NCI-H187 treated with DMSO at 0.1 percent for 48 hours (cell line): ENCODE results near the gene IP6K3.

Experiments used
- DNase-seq: peaks from one replicate; lab custom pipeline; 2025; lab: John Stamatoyannopoulos, UW

IP6K3 gene

DNA sequence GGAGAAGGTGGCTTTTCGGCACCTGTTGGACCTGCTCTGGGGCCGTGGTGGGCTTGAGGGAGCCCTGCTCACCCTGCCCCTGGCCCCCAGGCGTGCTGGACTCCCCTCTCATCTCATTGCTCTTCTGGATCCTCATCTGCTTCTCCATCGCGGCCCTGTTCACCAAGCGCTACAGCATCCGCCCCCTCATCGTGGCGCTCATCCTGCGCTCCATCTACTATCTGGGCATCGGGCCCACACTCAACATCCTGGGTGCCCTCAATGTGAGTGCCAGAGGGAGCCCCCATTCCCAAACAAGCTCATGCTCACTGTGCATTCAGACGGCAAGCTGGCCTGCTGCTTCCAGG is 57.6 kb downstream of the IP6K3 start:
- no peak for DNase-seq

DNA sequence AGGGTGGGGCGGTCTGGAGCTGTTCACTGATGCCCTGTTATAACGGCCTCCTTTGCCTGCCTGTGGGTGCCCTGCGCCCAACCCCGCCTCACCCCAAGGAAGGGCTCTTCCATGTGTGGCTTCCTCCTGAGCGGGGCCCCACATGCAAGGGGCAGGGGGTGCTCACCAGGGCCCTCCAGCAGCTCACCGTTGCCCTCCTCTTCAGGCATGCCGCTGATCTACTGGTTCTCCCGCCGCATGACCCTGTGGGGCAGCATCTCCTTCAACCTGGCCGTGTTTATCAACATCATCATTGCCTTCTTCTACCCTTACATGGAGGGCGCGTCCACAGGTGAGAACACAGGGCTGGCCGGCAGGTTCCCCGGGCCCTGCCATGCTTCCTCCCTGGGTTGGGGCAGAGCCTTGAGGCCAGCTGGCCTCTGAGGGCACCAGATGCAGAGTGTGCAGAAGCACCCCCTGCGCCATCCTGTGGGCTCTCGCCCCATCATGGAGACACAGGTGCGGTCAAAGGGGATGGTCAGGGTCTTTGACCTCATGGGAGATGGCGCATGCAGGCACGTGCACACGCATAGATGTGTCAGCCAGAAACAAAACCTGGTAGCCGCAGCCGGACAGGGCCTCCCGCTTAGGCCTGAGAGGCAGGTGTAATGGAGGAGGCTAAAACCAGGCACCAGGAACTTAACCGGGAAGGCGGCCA is 58.1 kb downstream of the IP6K3 start:
- DNase-seq = no peak

DNA sequence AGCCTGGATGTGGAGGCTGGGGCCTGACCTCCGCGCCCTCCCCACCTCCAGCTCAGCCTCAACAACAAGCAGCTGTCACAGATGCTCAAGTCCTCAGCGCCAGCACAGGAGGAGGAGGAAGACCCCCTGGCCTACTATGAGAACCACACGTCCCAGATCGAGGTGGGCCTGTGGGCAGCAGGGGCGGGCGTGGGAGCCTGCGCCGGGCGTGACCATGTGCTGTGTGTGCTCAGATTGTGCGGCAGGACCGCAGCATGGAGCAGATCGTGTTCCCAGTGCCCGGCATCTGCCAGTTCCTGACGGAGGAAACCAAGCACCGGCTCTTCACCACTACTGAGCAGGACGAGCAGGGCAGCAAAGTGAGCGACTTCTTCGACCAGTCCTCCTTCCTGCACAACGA is 58.7 kb downstream of the IP6K3 start:
- DNase-seq = no peak

DNA sequence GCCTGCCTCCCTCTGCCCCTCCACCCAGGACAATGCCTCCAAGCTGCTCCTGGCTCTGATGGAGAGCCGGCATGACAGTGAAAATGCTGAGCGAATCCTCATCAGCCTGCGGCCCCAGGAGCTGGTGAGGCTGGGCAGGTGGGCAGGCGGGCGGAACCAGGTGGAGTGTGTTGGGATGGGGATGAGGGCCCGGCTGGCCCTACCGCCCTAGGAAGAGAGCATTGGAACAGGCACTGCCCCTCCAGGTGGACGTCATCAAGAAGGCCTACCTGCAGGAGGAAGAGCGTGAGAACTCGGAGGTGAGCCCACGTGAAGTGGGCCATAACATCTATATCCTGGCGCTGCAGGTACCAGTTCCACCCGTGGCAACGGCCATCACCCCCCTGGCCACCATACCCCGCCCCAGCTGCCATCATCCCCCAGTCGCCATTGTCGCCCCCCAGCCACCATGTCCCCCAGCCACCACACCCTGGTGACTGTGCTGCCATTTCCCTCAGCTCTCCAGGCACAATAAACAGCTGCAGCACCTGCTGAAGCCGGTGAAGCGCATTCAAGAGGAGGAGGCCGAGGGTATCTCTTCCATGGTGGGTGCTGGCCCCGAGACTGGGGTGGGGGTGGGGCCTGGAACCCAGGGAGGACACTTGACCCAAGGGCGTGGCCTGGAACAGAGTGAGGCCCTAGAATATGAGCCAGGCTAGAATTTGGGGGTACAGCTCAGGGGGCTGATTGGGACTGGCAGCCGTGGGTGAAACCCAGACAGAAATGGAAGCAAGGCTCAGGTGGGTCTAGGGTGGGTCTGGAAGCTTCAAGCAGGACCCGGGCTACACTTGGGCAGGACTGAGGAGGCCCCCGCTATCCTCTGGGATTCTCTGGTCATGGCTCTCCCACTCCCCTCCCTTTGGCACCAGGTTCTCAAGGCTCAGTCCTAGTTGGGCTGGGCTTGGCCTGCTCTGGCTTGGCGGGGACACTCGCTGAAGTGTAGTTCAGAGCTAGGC is 59.4 kb downstream of the IP6K3 start:
- no peak for DNase-seq

DNA sequence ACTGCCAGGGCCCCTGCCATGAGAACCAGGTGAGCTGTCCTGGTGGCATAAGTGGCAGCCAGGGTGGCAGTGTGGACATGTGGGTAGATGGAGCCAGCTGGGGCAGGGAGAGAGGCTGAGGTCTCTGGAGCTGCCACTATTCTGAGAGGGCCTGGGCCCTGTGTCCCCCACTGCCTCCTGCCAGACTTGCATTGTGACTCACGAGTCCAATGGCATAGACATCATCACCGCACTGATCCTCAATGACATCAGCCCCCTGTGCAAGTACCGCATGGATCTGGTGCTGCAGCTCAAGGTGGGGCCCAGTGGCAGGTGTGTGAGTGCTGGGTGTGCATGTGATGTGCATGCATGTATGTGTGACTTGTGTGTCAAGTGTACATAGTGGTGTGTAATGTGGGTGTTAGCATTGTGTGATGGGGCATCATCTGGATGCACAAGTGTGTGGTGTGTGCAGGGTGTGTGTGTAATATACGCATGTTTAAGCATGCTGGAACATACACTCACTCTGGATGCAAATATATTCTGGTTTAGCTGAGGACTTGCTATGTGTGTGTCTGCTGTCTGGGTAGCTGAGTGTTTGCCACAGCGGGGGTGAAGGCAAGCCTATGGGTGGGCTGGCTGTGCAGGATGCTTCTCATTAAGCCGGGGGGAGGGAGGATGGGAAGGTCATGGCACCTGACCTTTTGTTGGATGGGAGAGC is 60.3 kb downstream of the IP6K3 start:
- no peak for DNase-seq

DNA sequence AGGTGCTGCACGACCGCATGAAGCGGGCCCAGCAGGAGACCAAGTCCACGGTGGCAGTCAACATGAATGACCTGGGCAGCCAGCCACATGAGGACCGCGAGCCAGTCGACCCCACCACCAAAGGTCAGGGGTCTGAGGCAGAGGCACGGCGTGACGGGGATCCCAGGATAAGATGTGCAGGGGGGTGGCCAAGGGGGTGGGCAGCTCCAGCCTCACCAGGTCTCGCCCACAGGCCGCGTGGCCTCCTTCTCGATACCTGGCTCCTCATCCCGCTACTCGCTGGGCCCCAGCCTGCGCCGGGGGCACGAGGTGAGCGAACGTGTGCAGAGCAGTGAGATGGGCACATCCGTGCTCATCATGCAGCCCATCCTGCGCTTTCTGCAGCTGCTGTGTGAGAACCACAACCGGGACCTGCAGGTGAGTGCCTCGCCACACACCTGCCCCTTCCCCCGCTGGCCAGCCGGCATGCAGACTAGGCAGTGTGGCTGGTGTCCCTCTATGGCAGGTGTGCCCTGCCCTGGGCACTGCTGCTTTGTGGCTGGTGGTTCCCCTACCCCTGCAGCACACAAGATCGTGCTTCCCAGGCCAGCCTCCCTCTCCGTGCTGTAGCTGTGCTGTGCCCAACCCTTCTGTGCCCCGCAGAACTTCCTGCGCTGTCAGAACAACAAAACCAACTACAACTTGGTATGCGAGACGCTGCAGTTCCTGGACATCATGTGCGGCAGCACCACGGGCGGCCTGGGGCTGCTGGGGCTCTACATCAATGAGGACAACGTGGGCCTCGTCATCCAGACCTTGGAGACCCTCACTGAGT is 61.1 kb downstream of the IP6K3 start:
- DNase-seq = no peak

DNA sequence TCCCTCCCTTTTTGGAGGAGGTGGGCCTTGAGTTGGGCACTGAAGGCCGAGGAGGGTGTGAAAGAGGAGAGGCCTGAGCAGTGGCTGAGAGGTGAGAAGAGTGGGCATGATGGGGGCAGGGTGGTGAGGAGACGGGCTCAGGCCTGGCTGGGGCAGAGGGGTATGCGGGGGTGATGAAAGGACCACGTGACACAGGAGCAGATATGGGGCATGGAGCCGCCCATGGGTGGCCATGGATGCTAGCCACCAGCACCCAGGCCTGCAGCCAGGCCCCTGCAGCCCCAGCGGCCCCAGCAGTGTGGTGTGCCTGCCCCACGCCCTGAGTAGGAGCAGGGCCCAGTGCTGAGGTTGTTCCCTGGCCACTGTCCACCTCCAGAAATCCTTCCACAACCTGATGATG is 61.7 kb downstream of the IP6K3 start:
- no peak for DNase-seq

DNA sequence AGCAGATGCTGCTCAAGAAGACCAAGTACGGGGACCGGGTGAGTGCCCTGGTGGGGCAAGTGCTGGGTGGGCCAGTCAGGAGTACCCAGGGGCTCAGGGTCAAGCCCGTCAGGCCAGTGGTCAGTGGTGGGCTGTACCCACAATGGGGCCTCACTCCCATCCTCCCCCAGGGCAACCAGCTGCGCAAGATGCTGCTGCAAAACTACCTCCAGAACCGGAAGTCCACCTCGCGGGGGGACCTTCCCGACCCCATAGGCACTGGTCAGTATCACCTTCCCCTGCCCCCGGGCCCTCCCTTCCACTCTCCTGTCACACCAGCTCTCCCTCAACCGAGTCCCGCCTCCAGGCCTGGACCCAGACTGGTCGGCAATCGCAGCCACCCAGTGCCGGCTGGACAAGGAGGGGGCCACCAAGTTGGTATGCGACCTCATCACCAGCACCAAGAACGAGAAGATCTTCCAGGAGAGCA is 62.2 kb downstream of the IP6K3 start:
- DNase-seq = no peak

DNA sequence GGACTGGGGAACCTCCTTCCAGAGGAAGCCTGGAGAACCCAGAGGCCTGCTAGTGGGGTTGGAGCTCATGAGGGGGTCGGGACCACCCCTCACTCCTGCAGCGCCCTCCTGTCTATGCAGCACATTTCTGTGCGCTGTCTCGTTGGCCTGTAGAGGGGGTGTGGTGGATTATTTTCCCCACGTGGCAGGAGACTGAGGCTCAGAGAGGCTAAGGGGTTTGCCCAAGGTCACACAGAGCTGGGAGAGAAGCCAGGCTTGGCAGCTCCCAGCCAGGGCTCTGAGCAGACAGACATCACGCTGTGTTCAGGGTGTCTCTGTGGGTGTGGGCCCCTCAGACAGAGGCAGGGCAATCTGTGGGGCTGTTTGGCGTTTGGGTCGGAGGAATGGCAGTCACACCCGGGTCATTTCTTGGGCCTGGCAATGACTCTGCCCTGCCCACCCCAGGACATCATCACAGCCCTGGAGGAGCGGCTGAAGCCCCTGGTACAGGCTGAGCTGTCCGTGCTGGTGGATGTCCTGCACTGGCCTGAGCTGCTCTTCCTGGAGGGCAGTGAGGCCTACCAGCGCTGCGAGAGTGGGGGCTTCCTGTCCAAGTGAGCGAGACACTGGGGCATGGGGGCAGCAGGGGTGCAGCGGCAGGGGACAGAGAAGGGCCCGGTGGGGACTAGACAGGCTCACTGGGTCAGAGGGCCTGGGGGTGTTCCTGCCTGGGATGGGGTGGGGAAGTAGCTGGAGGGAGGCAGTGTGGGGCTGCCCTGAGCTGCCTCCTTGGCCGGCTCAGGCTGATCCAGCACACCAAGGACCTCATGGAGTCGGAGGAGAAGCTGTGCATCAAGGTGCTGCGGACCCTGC is 62.9 kb downstream of the IP6K3 start:
- no peak for DNase-seq

DNA sequence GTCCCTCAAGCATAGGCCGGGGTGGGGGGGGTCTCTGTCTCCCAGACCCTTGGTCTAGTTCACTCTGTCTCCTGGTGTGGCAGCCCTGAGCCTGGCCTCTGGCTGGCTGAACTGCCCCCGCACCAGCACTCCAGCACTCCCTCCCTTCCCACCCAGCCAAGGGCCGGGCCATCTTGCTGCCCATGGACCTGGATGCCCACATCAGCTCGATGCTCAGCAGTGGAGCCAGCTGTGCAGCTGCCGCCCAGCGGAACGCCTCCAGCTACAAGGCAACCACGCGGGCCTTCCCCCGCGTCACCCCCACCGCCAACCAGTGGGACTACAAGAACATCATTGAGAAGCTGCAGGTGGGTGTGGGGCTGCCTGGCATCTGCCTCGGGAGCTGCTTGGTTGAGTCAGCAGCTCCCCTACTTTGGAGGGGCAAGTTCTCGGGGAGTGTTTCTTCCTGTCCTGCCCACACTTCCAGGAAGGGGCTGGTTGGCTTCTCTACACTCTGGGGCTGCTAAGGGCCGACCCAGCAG is 63.6 kb downstream of the IP6K3 start:
- no peak for DNase-seq

DNA sequence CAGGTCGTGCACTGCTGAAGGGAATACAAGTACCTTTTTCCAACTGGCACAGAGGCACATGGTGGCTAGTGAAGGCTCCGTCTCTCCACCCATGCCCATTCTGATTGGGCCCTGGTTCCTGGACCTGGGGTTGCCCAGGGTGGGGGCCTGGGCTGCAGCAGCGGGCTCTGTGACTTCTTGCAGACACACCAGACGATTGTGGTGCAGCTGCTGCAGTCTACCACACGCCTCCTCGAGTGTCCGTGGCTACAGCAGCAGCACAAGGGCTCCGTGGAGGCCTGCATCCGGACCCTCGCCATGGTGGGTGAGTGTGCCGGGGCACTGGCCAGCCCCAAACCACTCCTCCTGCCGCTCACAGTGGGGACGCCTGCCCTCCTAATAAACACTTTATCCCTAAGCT is 64.4 kb downstream of the IP6K3 start:
- DNase-seq = no peak

DNA sequence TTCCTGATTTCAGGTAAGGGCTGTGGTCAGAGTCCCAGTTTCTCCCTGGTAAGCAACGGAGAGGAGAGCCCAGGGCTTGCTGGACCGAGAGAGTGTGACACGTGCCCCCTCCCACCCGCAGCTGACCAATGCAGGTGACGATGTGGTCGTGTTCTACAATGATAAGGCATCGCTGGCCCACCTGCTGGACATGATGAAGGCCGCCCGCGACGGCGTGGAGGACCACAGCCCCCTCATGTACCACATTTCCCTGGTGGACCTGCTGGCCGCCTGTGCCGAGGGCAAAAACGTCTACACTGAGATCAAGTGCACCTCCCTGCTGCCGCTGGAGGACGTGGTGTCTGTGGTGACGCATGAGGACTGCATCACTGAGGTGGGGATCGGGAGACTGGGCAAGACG is 66.9 kb downstream of the IP6K3 start:
- DNase-seq = no peak

DNA sequence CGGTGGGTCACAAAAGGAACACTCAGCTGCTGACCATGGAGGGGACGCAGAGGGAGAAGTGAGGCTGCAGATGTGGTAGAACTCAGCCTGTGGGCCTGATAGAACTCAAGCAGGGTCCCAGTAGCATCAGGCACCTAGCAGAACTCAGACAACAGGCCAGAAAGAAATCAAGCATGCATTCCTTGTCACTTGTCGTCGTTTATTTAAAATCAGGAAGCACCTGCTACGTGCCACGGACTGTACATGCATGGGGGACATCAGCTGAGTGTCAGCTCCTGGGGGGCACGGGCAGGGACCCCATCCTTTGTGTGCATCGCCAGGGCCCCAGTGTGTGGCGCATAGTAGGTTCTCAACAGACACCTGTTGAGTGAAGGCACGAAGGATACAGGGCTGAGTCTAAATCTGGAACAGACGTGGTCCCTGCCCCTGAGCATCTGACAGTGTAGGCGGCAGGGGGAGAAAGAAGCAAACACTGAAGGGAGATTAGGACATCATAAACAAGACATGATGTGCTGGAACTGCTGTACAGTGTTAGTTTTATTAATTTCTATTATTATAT is 67.7 kb downstream of the IP6K3 start:
- DNase-seq = no peak

DNA sequence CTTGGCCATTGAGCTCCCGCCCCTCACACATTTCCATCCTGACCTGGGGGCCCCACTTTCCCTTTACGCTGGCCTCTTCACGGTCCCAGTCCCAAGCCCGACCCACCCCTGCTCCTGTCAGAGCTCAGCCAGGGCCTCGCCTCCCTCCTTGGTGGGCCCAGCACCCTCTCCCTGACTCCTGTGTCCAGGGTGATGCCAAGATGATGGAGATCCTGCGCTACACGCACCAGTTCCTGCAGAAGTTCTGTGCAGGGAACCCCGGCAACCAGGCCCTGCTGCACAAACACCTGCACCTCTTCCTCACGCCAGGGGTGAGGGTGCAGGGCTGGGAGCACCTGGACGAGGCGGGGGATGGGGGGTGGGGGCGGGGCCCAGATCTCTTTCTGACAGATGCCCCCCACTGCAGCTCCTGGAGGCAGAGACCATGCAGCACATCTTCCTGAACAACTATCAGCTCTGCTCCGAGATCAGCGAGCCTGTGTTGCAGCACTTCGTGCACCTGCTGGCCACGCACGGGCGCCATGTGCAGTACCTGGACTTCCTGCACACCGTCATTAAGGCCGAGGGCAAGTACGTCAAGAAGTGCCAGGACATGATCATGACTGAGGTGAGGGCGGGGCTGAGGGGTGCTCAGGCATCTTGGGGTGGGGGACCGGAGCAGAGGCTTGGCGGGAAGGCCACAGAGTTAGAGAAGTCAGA is 68.3 kb downstream of the IP6K3 start:
- DNase-seq = no peak

DNA sequence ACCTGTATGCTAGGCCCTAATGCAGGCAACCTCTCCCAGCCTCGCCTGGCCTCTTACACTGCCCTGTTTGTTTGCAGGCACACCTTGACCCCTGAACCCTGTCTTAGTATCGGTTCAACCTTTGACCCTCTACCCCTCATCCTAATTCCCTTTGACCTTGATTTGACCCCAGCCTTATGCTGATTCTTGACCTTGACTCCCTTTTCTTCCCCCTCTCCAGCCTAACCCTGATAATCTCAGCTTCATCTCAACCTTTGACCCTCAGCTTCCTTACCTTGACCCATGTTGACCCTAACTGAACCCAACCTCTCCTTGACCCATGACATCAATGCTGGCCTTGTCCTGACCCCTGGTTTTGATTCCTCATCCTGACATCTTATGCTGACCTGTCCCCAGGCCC is 69.0 kb downstream of the IP6K3 start:
- DNase-seq = no peak

DNA sequence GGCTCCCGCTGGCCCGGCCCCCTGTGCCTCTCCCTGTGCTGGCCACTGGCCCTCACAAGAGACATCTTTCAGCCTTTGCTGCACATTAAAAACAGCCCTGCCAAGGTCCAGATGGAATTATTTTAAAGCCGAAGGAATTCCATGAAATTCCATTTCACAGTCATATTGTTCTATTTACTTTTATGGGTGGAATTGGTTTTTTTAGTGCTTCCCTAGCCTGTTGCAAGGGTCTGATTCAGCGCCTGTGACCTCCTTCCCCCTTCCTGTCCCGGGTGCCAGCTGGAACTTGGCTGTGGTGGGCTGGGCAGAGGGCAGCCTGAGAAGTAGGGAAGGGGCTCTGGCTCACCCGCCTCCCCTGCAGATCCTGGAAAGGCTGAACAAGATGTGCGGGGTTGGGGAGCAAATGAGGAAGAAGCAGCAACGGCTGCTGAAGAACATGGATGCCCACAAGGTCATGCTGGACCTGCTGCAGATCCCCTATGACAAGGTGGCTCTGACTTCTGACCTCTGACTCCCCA is 69.5 kb downstream of the IP6K3 start:
- DNase-seq = no peak

DNA sequence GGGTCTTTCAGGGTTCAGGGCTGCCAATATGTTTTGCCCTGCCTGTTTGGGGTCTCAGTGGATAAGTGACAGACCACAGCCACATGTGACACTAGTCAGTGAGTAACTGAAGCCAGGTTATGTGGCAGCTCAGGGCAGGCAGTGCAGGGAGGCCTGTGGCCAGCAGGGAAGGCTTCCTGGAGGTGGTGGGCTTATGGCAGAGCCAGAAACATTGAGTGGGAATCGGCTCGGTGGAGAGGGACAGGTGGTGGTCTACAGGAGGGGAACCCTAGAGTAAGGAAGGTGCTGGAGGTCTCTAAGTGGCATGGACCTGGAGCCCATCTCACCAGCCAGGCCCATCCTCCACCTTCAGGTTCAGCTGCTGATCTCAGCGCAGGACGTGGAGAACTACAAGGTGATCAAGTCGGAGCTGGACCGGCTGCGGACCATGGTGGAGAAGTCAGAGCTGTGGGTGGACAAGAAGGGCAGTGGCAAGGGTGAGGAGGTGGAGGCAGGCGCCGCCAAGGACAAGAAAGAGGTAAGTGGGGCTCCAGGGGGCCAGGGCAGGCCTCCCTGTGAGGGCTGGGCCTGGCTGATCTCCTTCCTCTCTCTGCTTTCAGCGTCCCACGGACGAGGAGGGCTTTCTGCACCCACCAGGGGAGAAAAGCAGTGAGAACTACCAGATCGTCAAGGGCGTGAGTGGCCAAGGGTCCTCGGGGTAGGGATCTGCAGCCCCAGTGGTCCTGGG is 70.1 kb downstream of the IP6K3 start:
- no peak for DNase-seq

DNA sequence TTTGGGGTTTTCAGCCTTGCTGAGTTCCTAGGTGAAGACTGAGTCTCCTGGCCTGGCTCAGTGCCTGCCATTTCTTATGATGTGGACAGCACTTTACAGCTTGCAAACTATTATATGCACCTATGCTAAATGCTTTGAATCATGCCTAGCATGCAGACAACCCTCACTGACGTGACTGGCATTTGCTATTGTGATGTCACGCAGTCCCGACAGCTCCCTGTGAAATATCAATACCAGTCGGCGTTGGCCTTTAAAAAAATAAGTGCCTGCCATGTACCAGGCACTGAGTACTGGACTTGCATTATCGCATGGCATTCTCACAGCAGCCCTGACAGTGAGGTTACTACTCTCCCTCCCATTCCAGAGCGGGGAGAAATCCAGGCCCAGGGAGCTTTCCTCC is 70.7 kb downstream of the IP6K3 start:
- DNase-seq = no peak

DNA sequence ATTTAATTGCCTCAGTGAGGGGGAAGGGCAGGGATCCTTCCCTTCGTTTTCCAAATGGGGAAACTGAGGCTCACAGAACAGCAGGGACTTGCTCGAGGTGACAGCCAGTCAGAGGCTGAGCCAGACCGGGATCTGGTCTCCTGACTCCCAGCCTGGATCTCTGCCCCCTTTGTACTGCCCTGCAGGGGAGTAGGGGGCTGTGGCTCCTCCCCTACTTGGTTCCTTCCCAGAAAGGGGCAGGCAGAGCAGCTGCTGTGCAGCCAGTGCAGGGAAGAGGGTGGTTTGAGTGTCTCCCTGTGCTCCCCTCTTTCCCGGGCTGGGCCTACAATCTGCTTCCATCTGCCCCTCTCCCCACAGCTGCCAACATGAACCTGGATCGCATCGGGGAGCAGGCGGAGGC is 72.9 kb downstream of the IP6K3 start:
- DNase-seq = no peak
